ENCODE measurements around the gene AJUBA. TPM values are rescaled to one million over a fixed set of nuclear protein-coding genes. Genes with fewer than 3 reads are reported as not detected.
A peak's percentile ranks its signal among the peaks of the same experiment; 100 is the strongest.
"Not testable (repeated sequence)": the region's sequence is repeated elsewhere in the genome, so short reads cannot be mapped to it uniquely, and the experiment has no call there.

AJUBA gene
- total and polyA plus RNA-seq, 4 donors: 7.2 to 34.2 (median 28.8) TPM

DNA sequence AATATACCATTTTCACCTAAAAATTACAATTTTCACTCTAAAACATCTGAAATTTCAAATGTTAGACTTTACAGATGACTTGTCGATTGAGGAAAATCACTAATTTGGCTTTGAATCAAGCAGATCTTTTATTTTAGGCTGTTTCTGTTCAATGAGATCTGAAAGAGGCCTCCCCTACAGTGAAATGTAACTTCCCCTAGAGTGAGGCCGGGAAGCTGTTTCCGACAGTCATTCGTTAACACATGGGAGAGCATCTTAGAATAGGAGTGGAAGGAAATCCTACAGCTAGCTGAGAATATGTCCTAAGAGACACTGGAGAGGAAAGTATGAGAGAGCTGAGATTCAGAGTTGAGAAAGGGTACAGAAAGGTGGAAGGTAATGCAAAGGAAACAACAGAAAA is 33.3 kb upstream of the AJUBA start:
- WGBS, 2 donors: 54 to 78% methylated on average over 4 of the region's 4 CpGs
- Histone ChIP-seq H3K9me3 (ENCODE audit: control insufficient read depth in 4 of 4, insufficient read depth in 3 of 4, low read length in 3 of 4) (no peaks in the 10 kb centered on the region), H3K27ac (ENCODE audit: low read depth in 1 of 2, low read length in 1 of 2) (no peak overlapping the region), H3K9ac (ENCODE audit: insufficient read depth in 1 of 2, low read length in 2 of 2) (no peak overlapping the region), H3K36me3 (ENCODE audit: control insufficient read depth in 4 of 4, insufficient read depth in 4 of 4, low read length in 4 of 4) (no peaks in the 10 kb centered on the region), H3K4me3 (no peak overlapping the region), H3K27me3 (ENCODE audit: control insufficient read depth in 3 of 3, insufficient read depth in 3 of 3, low read length in 2 of 3) (no peaks in the 10 kb centered on the region), H3K4me1 (ENCODE audit: control insufficient read depth in 5 of 5, insufficient read depth in 5 of 5, low read length in 5 of 5) (no peaks in the 10 kb centered on the region)
- DNase-seq: no peak
- ATAC-seq (ENCODE audit: insufficient read depth, low FRiP score): no peak
- TF ChIP-seq, protein P1, sequence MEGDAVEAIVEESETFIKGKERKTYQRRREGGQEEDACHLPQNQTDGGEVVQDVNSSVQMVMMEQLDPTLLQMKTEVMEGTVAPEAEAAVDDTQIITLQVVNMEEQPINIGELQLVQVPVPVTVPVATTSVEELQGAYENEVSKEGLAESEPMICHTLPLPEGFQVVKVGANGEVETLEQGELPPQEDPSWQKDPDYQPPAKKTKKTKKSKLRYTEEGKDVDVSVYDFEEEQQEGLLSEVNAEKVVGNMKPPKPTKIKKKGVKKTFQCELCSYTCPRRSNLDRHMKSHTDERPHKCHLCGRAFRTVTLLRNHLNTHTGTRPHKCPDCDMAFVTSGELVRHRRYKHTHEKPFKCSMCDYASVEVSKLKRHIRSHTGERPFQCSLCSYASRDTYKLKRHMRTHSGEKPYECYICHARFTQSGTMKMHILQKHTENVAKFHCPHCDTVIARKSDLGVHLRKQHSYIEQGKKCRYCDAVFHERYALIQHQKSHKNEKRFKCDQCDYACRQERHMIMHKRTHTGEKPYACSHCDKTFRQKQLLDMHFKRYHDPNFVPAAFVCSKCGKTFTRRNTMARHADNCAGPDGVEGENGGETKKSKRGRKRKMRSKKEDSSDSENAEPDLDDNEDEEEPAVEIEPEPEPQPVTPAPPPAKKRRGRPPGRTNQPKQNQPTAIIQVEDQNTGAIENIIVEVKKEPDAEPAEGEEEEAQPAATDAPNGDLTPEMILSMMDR (IDR thresholded peaks at IDR 0.05; ENCODE audit: control extremely low read depth, extremely low read depth): no peak

DNA sequence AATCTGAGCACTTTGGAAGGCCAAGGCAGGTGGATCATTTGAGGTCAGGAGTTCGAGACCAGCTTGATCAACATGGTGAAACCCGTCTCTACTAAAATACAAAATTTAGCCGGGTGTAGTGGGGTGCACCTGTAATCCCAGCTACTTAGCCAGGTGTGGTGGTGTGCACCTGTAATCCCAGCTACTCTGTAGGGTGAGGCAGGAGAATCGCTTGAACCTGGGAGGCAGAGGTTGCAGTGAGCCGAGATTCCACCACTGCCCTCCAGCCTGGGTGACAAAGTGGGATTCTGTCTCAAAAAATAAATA is 31.4 kb upstream of the AJUBA start:
- not testable (repeated sequence) for H3K36me3 ChIP-seq (ENCODE audit: control insufficient read depth in 4 of 4, insufficient read depth in 4 of 4, low read length in 4 of 4); DNase-seq; H3K9ac ChIP-seq (ENCODE audit: insufficient read depth in 1 of 2, low read length in 2 of 2); H3K4me1 ChIP-seq (ENCODE audit: control insufficient read depth in 5 of 5, insufficient read depth in 5 of 5, low read length in 5 of 5); H3K4me3 ChIP-seq; ATAC-seq (ENCODE audit: insufficient read depth, low FRiP score); H3K27ac ChIP-seq (ENCODE audit: low read depth in 1 of 2, low read length in 1 of 2); H3K9me3 ChIP-seq (ENCODE audit: control insufficient read depth in 4 of 4, insufficient read depth in 3 of 4, low read length in 3 of 4); H3K27me3 ChIP-seq (ENCODE audit: control insufficient read depth in 3 of 3, insufficient read depth in 3 of 3, low read length in 2 of 3)
- WGBS, 2 donors: 93 to 95% methylated on average over 5 of the region's 5 CpGs

DNA sequence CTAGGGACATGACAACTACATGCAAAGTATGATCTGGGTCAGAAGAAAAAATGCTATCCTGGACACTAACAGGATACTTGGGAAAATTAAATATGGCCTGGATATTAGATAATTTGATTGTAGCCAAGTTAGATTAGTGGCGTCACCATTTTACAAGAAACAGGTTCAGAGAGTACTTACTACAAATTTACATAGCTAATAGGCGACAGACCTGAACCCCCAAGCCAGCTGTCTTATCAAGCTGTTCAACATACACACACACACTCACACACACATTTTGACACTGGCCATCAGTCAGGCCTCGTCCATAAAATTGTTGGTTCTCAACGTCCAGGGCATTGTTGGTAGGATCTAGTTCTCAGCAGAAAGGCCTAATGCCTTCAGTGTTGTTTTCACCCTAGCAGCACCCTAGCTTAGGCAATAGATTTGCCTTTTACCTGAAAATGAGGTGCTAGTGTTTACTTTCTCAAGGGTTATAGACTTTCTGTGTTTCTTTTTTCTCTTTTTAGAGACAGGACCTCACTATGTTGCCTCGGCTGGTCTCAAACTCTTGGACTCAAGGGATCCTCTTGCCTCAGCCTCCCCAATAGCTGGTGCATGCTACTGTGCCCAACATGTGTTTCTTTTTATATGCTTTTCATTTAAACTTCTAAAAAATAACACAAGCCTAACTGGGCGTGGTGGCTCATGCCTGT is 30.9 kb upstream of the AJUBA start:
- H3K27ac ChIP-seq (ENCODE audit: low read depth in 1 of 2, low read length in 1 of 2): no peak overlapping the region
- WGBS, 2 donors: 78 to 90% methylated on average over 6 of the region's 6 CpGs
- H3K4me3 ChIP-seq: no peak overlapping the region
- no peak for ATAC-seq (ENCODE audit: insufficient read depth, low FRiP score)
- peaks cover 0 to 14% (median 3%) of the 10 kb centered on the region in 5 donors for H3K4me1 ChIP-seq (ENCODE audit: control insufficient read depth in 5 of 5, insufficient read depth in 5 of 5, low read length in 5 of 5)
- DNase-seq: no peak
- no peaks in the 10 kb centered on the region for H3K27me3 ChIP-seq (ENCODE audit: control insufficient read depth in 3 of 3, insufficient read depth in 3 of 3, low read length in 2 of 3)
- no peaks in the 10 kb centered on the region for H3K9me3 ChIP-seq (ENCODE audit: control insufficient read depth in 4 of 4, insufficient read depth in 3 of 4, low read length in 3 of 4)
- H3K36me3 ChIP-seq (ENCODE audit: control insufficient read depth in 4 of 4, insufficient read depth in 4 of 4, low read length in 4 of 4): no peaks in the 10 kb centered on the region
- TF ChIP-seq, protein P1 (IDR thresholded peaks at IDR 0.05; ENCODE audit: control extremely low read depth, extremely low read depth): no peak
- no peak overlapping the region for H3K9ac ChIP-seq (ENCODE audit: insufficient read depth in 1 of 2, low read length in 2 of 2)

DNA sequence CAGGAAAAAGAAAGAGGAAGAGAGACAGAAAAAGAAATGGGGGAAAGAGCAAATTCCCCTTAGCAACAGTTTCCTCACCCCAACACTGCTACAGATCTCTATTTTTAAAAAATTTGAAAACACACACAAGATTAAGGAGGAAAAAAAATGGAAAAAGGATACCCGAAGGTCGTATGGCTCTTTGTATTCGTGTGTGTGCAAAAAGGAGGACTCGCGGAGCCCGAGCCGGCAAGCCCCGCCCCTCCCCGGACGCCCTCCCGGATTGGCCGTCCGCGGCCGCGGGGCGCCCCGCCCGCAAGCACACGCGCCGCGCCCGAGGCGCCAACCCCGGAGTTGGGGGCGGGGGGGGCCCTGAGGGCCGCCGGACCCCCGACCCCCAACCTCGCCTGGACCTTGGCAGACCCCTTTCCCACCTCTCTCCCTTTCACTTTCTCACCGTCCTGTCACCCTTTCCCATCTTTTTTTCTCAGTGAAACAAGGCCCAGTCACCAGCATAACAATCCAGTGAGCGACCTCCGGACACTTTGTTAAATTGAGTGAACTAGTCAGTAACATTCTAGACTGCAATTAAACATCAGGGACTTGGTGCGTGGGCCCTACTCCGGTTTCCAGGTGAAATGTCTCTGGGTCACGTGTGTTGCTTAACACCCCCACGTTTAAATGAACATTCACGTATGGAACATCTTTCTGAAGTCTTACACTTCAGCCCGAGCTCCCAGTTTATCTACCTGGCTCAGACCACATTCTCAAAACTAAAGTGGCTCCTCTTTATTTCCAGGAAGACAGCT is 27.8 kb upstream of the AJUBA start, which contains the start of gene C14orf93:
Gene C14orf93, minus strand, starts transcription at position 205 of the 788 bp plus-strand sequence. CDS start 11,120 bp downstream, outside the sequence.
- TF ChIP-seq, protein P1 (IDR thresholded peaks at IDR 0.05; ENCODE audit: control extremely low read depth, extremely low read depth): no peak
- peak within 1 kb of the TSS; percentile 49 for H3K4me3 ChIP-seq
- peak within 1 kb of the TSS; percentile 41 to 87 for H3K9ac ChIP-seq (ENCODE audit: insufficient read depth in 1 of 2, low read length in 2 of 2)
- H3K27me3 ChIP-seq (ENCODE audit: control insufficient read depth in 3 of 3, insufficient read depth in 3 of 3, low read length in 2 of 3): no peaks in the 10 kb centered on the region
- DNase-seq: peak; percentile 85 to 91 (median 87)
- peak; percentile 48 for ATAC-seq (ENCODE audit: insufficient read depth, low FRiP score)
- H3K4me1 ChIP-seq (ENCODE audit: control insufficient read depth in 5 of 5, insufficient read depth in 5 of 5, low read length in 5 of 5): peaks cover 0 to 33% (median 4%) of the 10 kb centered on the region in 5 donors
- H3K36me3 ChIP-seq (ENCODE audit: control insufficient read depth in 4 of 4, insufficient read depth in 4 of 4, low read length in 4 of 4): peaks cover 0 to 3% (median 0%) of the 10 kb centered on the region in 4 donors
- H3K27ac ChIP-seq (ENCODE audit: low read depth in 1 of 2, low read length in 1 of 2): peak within 1 kb of the TSS; percentile 87 to 88
- 2 to 3% methylated on average over 34 to 40 of the region's 40 CpGs for WGBS, 2 donors
- H3K9me3 ChIP-seq (ENCODE audit: control insufficient read depth in 4 of 4, insufficient read depth in 3 of 4, low read length in 3 of 4): no peaks in the 10 kb centered on the region

Measured in lung (tissue), 12 donors.